SU-DHL-6 (cell line): Measurements from ENCODE around the gene COX7A1.

Experiments used
- H2AFZ ChIP-seq: fragments of 200-600 bp; sonication (generic); 2 replicates; pipeline ENCODE4 v1.6.1; 2014; ENCODE audit warnings: low read depth, mild to moderate bottlenecking, moderate library complexity, mixed read lengths, antibody characterized with exemption, low read length; ENCODE audit not compliant: severe bottlenecking
- H3F3A ChIP-seq: fragments of 200-600 bp; shearing (Covaris generic); 2 replicates; pipeline ENCODE4 v1.6.0; 2016; ENCODE audit warnings: antibody characterized with exemption, mild to moderate bottlenecking; ENCODE audit not compliant: insufficient read depth
- H3K27ac ChIP-seq: fragments of 200-600 bp; sonication (generic); 2 replicates; pipeline ENCODE4 v1.5.1; 2016; ENCODE audit warnings: low read depth, mild to moderate bottlenecking, low read length, moderate library complexity, mixed read lengths
- H3K27me3 ChIP-seq: fragments of 200-600 bp; sonication (generic), shearing (Covaris generic); 2 replicates; pipeline ENCODE4 v1.6.0; 2014; ENCODE audit warnings: mild to moderate bottlenecking, low read length
- H3K36me3 ChIP-seq: fragments of 200-600 bp; sonication (generic); 2 replicates; pipeline ENCODE4 v1.6.1; 2014; ENCODE audit warnings: mild to moderate bottlenecking, low read length, mixed read lengths
- H3K4me2 ChIP-seq: fragments of 300-600, 200-600 bp; shearing (Covaris generic), sonication (generic); 2 replicates; pipeline ENCODE4 v1.6.0; 2014; ENCODE audit warnings: low read length, low read depth, mild to moderate bottlenecking; ENCODE audit not compliant: poor library complexity, severe bottlenecking
- H3K4me3 ChIP-seq: fragments of 200-600 bp; sonication (generic); 2 replicates; pipeline ENCODE4 v1.5.1; 2014; ENCODE audit warnings: antibody characterized with exemption, low read length, mild to moderate bottlenecking, mixed read lengths; ENCODE audit not compliant: insufficient read depth, poor library complexity, severe bottlenecking
- H3K79me2 ChIP-seq: fragments of 200-600 bp; sonication (generic); 2 replicates; pipeline ENCODE4 v1.6.1; 2014; ENCODE audit warnings: mild to moderate bottlenecking, low read length, moderate library complexity; ENCODE audit not compliant: insufficient read depth
- H3K9ac ChIP-seq: fragments of 200-600 bp; sonication (generic); 2 replicates; pipeline ENCODE4 v1.7.0; 2014; ENCODE audit warnings: mild to moderate bottlenecking, low read length
- H3K9me2 ChIP-seq: fragments of 200-600 bp; sonication (generic); replicated peaks from 2 replicates; pipeline ENCODE4 v1.6.1; 2014; ENCODE audit warnings: low read length; ENCODE audit not compliant: insufficient read depth
- H3K9me3 ChIP-seq: fragments of 200-600 bp; sonication (generic); 2 replicates; pipeline ENCODE4 v1.6.1; 2014; ENCODE audit warnings: low read length, mixed read lengths; ENCODE audit not compliant: insufficient read depth
- H4K20me1 ChIP-seq: fragments of 200-600 bp; sonication (generic); 2 replicates; pipeline ENCODE4 v1.6.1; 2014; ENCODE audit warnings: low read depth, mild to moderate bottlenecking, antibody characterized with exemption, low read length, moderate library complexity, mixed read lengths
- CTCF ChIP-seq: fragments of 200-600 bp; sonication (generic); IDR thresholded peaks from one replicate; pipeline ENCODE4 v1.5.1; 2017; ENCODE audit warnings: antibody characterized with exemption, mild to moderate bottlenecking, low read length, moderate library complexity; ENCODE audit not compliant: insufficient read depth, poor library complexity, severe bottlenecking
- EZH2phosphoT487 ChIP-seq: fragments of 200-600 bp; sonication (generic), shearing (Covaris generic); conservative IDR thresholded peaks from 2 replicates; pipeline ENCODE4 v1.6.1; 2018; ENCODE audit warnings: mild to moderate bottlenecking, antibody characterized with exemption, low read length, moderate library complexity, mixed read lengths

The COX7A1 gene

GRCh38 chr19:36172852-36173251 lies 20.6 kb upstream of the COX7A1 start:
- no peaks in the 10 kb centered on the region for H4K20me1 ChIP-seq
- H2AFZ ChIP-seq: no peak overlapping the region
- H3K9me2 ChIP-seq: no peaks in the 10 kb centered on the region
- no peak overlapping the region for H3K4me3 ChIP-seq
- H3K36me3 ChIP-seq: no peaks in the 10 kb centered on the region
- H3F3A ChIP-seq: no peaks in the 10 kb centered on the region
- TF ChIP-seq CTCF: no peak
- TF ChIP-seq EZH2phosphoT487: no peak
- no peak overlapping the region for H3K4me2 ChIP-seq
- no peaks in the 10 kb centered on the region for H3K9me3 ChIP-seq
- no peak overlapping the region for H3K27ac ChIP-seq
- no peaks in the 10 kb centered on the region for H3K27me3 ChIP-seq
- no peaks in the 10 kb centered on the region for H3K79me2 ChIP-seq
- no peak overlapping the region for H3K9ac ChIP-seq

- Histone ChIP-seq H3K9me2 (no peaks in the 10 kb centered on the region), H3K36me3 (no peaks in the 10 kb centered on the region), H3K27me3 (no peaks in the 10 kb centered on the region), H3K4me3 (no peak overlapping the region), H3K27ac (no peak overlapping the region), H3K4me2 (no peak overlapping the region), H4K20me1 (no peaks in the 10 kb centered on the region), H3F3A (no peaks in the 10 kb centered on the region), H2AFZ (no peak overlapping the region), H3K9me3 (no peaks in the 10 kb centered on the region), H3K9ac (no peak overlapping the region), H3K79me2 (no peaks in the 10 kb centered on the region)
- TF ChIP-seq EZH2phosphoT487: no peak
- no peak for TF ChIP-seq CTCF
These were observed 17.0 kb upstream of the COX7A1 start for GRCh38 chr19:36169084-36169760.

GRCh38 chr19:36163813-36164212 lies 11.6 kb upstream of the COX7A1 start:
- H3K27me3 ChIP-seq: no peaks in the 10 kb centered on the region
- no peaks in the 10 kb centered on the region for H3K9me3 ChIP-seq
- no peaks in the 10 kb centered on the region for H3F3A ChIP-seq
- no peaks in the 10 kb centered on the region for H4K20me1 ChIP-seq
- no peaks in the 10 kb centered on the region for H3K36me3 ChIP-seq
- no peak overlapping the region for H2AFZ ChIP-seq
- no peak overlapping the region for H3K27ac ChIP-seq
- H3K4me3 ChIP-seq: no peak overlapping the region
- no peaks in the 10 kb centered on the region for H3K79me2 ChIP-seq
- H3K9me2 ChIP-seq: no peaks in the 10 kb centered on the region
- H3K9ac ChIP-seq: no peak overlapping the region
- TF ChIP-seq CTCF: no peak
- no peak for TF ChIP-seq EZH2phosphoT487
- no peak overlapping the region for H3K4me2 ChIP-seq
